NB4 (cell line): ENCODE data around the gene WIPF1.

Experiments
- CTCF ChIP-seq: IDR thresholded peaks from one replicate; pipeline ENCODE4 v1.5.1; 2012; ENCODE audit warnings: low read depth, low read length
- MAX ChIP-seq: IDR thresholded peaks from 2 replicates; pipeline ENCODE4 v1.6.1; 2011; ENCODE audit warnings: low read depth, low read length
- POLR2A ChIP-seq: IDR thresholded peaks from 2 replicates; pipeline ENCODE4 v1.6.1; 2011; ENCODE audit warnings: mild to moderate bottlenecking; ENCODE audit not compliant: insufficient read length; ENCODE audit errors: extremely low read depth

- TF ChIP-seq POLR2A (no peak), CTCF (no peak), MAX (no peak)
These were observed 2.7 kb upstream of the WIPF1 start for GRCh38 chr2:174600349-174600748.
